GM23338 (cell line): ENCODE data around the gene SLC26A11.

Experiments
- CREB1 ChIP-seq: fragments of 250-450 bp; sonication (Bioruptor Pico); IDR thresholded peaks from 2 replicates; pipeline ENCODE4 v1.5.0; 2020; ENCODE audit warnings: low read depth, mild to moderate bottlenecking, moderate library complexity
- CTCF ChIP-seq, 2 experiments: fragments of 200-600 bp in 1 of 2; sonication (generic) in 1 of 2; conservative IDR thresholded peaks; 2 replicates each; pipeline versions ENCODE4 v1.5.1 to v1.6.1; 2016 to 2017; ENCODE audit warnings: antibody characterized with exemption in 2 of 2, low read depth in 2 of 2, mild to moderate bottlenecking in 2 of 2, moderate library complexity in 1 of 2
- EZH2 ChIP-seq: fragments of 200-600 bp; sonication (generic); IDR thresholded peaks from one replicate; pipeline ENCODE4 v1.8.0; 2017; ENCODE audit warnings: antibody characterized with exemption, mild to moderate bottlenecking, low read depth; ENCODE audit not compliant: unreplicated experiment
- EZH2phosphoT487 ChIP-seq: fragments of 200-600 bp; sonication (generic); IDR thresholded peaks from one replicate; pipeline ENCODE4 v1.8.1; 2018; ENCODE audit warnings: antibody characterized with exemption; ENCODE audit not compliant: unreplicated experiment
- JUNB ChIP-seq: IDR thresholded peaks from one replicate; pipeline ENCODE4 v1.6.1; 2016; ENCODE audit warnings: antibody characterized with exemption; ENCODE audit not compliant: unreplicated experiment
- NANOG ChIP-seq: IDR thresholded peaks from 2 replicates; pipeline ENCODE4 v1.6.1; 2016; ENCODE audit warnings: antibody characterized with exemption, borderline replicate concordance
- POLR2AphosphoS5 ChIP-seq: IDR thresholded peaks from 2 replicates; pipeline ENCODE4 v1.6.1; 2016; ENCODE audit warnings: antibody characterized with exemption, low read depth
- REST ChIP-seq: IDR thresholded peaks from one replicate; pipeline ENCODE4 v1.6.1; 2018; ENCODE audit warnings: antibody characterized with exemption; ENCODE audit not compliant: unreplicated experiment
- ZNF114 ChIP-seq: fragments of 250-450 bp; sonication (Bioruptor Pico); IDR thresholded peaks from 2 replicates; pipeline ENCODE4 v1.5.0; 2020; ENCODE audit warnings: mild to moderate bottlenecking, moderate library complexity

- TF ChIP-seq ZNF114 (CRISPR knock-in tag) = no peak
- TF ChIP-seq CTCF (conservative IDR thresholded peaks at IDR 0.05; ENCODE audit: low read depth in 2 of 2) = no peak
- TF ChIP-seq POLR2AphosphoS5 = no peak
- TF ChIP-seq REST = no peak
- no peak for TF ChIP-seq EZH2phosphoT487
- TF ChIP-seq JUNB = no peak
- TF ChIP-seq EZH2 = no peak
- no peak for TF ChIP-seq NANOG
- no peak for TF ChIP-seq CREB1
Measured at GRCh38 chr17:80208050-80208449, 12.2 kb upstream of the SLC26A11 start.
